Fibroblast of pulmonary artery (primary cell): Measurements from ENCODE around the gene SMIM21.

Experiments
- DNase-seq: peaks from one replicate; pipeline ENCODE4 v3.0.0-alpha.2; 2010; ENCODE audit warnings: low read depth
- H3K4me3 ChIP-seq: replicated peaks from 2 replicates; pipeline ENCODE4 v1.5.1; 2011; ENCODE audit warnings: low read depth, mild to moderate bottlenecking, control low read depth, low read length, moderate library complexity
- CTCF ChIP-seq: IDR thresholded peaks from 2 replicates; pipeline ENCODE4 v1.5.1; 2011; ENCODE audit warnings: mild to moderate bottlenecking, control low read depth, low read length, inconsistent platforms; ENCODE audit errors: missing control alignments

The SMIM21 gene

GRCh38 chr18:75395137-75395536 lies 32.4 kb downstream of the SMIM21 start:
- DNase-seq, result no peak
- TF ChIP-seq CTCF, result no peak
- no peak overlapping the region for H3K4me3 ChIP-seq

GRCh38 chr18:75393721-75394120 lies 33.8 kb downstream of the SMIM21 start:
- TF ChIP-seq CTCF, result no peak
- DNase-seq, result no peak
- H3K4me3 ChIP-seq, result no peak overlapping the region

- TF ChIP-seq CTCF, result no peak
- no peak overlapping the region for H3K4me3 ChIP-seq
- no peak for DNase-seq
Observed at GRCh38 chr18:75392226-75392578, 35.3 kb downstream of the SMIM21 start.

GRCh38 chr18:75391279-75392225 lies 36.0 kb downstream of the SMIM21 start:
- DNase-seq, result no peak
- TF ChIP-seq CTCF, result no peak
- no peak overlapping the region for H3K4me3 ChIP-seq

GRCh38 chr18:75390854-75391253 lies 36.6 kb downstream of the SMIM21 start:
- no peak overlapping the region for H3K4me3 ChIP-seq
- DNase-seq, result no peak
- TF ChIP-seq CTCF, result no peak

- no peak for DNase-seq
- no peak for TF ChIP-seq CTCF
Observed at GRCh38 chr18:75384144-75384543, 43.4 kb downstream of the SMIM21 start.

More at GRCh38 chr18:75384144-75384543, 43.4 kb downstream of the SMIM21 start:
- H3K4me3 ChIP-seq, result no peak overlapping the region
